ENCODE results near the gene ELOVL2. TPM values are rescaled to one million over a fixed set of nuclear protein-coding genes. Genes with fewer than 3 reads are reported as not detected.

ELOVL2 gene
- total and polyA plus RNA-seq, 10 of the 15 experiments (the other 5 are each of a cell fraction or from before 2014, with no cell fraction given) = 0.01 to 0.03 TPM; not detected in 8

DNA sequence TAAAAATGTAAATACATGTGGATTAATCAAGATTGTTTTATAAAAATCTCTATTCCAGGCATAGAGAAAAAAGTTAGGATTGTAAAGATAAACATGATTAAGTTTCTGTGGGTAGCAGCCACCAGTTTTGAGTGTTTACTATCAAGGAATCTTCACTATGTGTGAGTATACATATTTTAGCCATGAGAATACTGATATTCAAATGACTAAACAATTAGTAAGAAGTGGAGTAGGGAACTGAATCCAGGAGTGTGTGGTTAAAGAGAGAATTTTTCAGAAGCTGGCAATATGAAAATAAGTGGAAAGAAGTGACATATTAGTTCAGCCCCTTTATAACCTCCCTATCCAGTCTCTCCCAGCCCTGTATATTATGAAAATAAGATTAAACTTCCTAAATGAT lies 10.3 kb downstream of the ELOVL2 start:
- ChIA-PET SMC1A (ENCODE audit: uncharacterized antibody, unreplicated experiment) (interaction anchor here (0.8 kb wide), 1 partner anchor 19 kb away, joined by 3 read pairs; no protein-coding TSS in a partner anchor), POLR2A (no interaction called here), RAD21 (ENCODE audit: unreplicated experiment) (no interaction called here), CTCF (interaction anchor here (0.5 kb wide), 1 partner anchor 403 kb away, joined by 4 read pairs; no protein-coding TSS in a partner anchor)
- no peak for FAIRE-seq
- no peaks in the 10 kb centered on the region for H4K20me1 ChIP-seq (ENCODE audit: control insufficient read depth, insufficient read depth)
- no TSS peak for BruUV-seq (replicated peaks)
- no peak overlapping the region for H3K4me3 ChIP-seq
- no peaks in the 10 kb centered on the region for H3K36me3 ChIP-seq (ENCODE audit: control insufficient read depth in 2 of 2, insufficient read depth in 2 of 2, low read length in 1 of 2)
- H3K27me3 ChIP-seq (replicated peaks in 1 of 2; ENCODE audit: control insufficient read depth in 2 of 2, insufficient read depth in 2 of 2, low read length in 1 of 2) = no peaks in the 10 kb centered on the region; a peak in 2 of 4 replicates
- H3K79me2 ChIP-seq (ENCODE audit: control insufficient read depth, insufficient read depth, low read length) = no peaks in the 10 kb centered on the region
- no peak for ATAC-seq
- no peak for TF ChIP-seq GATAD2B (conservative IDR thresholded peaks at IDR 0.05; ENCODE audit: low read depth)
- no peaks in the 10 kb centered on the region for H3K4me1 ChIP-seq (ENCODE audit: control insufficient read depth, insufficient read depth, low read length)
- no peak overlapping the region for H3K27ac ChIP-seq (ENCODE audit: control insufficient read depth, insufficient read depth)
- no peak overlapping the region for H2AFZ ChIP-seq (ENCODE audit: control insufficient read depth, low read depth, low read length)
- no peak for DNase-seq (ENCODE audit: low read depth, low spot score)
- intact Hi-C loops (cut with micrococcal nuclease; ENCODE audit: unreplicated experiment) (no loop called here), in situ Hi-C loops (cut with MboI) (no loop called here)
- no peak overlapping the region for H3K9ac ChIP-seq (ENCODE audit: control insufficient read depth, insufficient read depth, low read length)
- H3K9me3 ChIP-seq (replicated peaks; ENCODE audit: control insufficient read depth, insufficient read depth, low read length) = no peaks in the 10 kb centered on the region
- no peak overlapping the region for H3K4me2 ChIP-seq (ENCODE audit: control insufficient read depth, insufficient read depth)

DNA sequence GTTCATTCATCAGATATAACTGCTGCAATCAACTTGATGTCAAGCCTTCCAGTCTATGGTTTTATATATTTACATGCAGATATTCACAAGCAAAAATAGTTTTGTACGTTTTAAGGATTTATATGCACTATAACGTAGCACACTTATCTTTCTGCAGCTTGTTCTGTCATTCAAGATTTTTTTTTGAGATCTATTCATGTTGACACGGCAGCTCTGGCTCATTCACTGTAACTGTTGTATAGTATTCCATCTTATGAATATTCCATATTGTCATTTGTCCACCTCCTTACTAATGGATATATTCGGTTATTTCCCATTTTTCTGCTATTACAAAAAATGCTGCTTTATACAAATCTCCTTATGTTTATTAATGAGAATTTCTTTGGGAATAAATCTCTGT lies 13.2 kb downstream of the ELOVL2 start:
- Histone ChIP-seq H3K9me3 (replicated peaks; ENCODE audit: control insufficient read depth, insufficient read depth, low read length) (no peaks in the 10 kb centered on the region), H3K9ac (ENCODE audit: control insufficient read depth, insufficient read depth, low read length) (no peak overlapping the region), H3K36me3 (ENCODE audit: control insufficient read depth in 2 of 2, insufficient read depth in 2 of 2, low read length in 1 of 2) (no peaks in the 10 kb centered on the region), H2AFZ (ENCODE audit: control insufficient read depth, low read depth, low read length) (no peak overlapping the region), H4K20me1 (ENCODE audit: control insufficient read depth, insufficient read depth) (no peaks in the 10 kb centered on the region), H3K4me3 (no peak overlapping the region), H3K4me2 (ENCODE audit: control insufficient read depth, insufficient read depth) (no peak overlapping the region), H3K27ac (ENCODE audit: control insufficient read depth, insufficient read depth) (no peak overlapping the region), H3K4me1 (ENCODE audit: control insufficient read depth, insufficient read depth, low read length) (peaks cover 5% of the 10 kb centered on the region), H3K27me3 (replicated peaks in 1 of 2; ENCODE audit: control insufficient read depth in 2 of 2, insufficient read depth in 2 of 2, low read length in 1 of 2) (peaks cover under 1 to 1% of the 10 kb centered on the region in 2 experiments; a peak in 3 of 4 replicates), H3K79me2 (ENCODE audit: control insufficient read depth, insufficient read depth, low read length) (no peaks in the 10 kb centered on the region)
- TF ChIP-seq, protein P1, sequence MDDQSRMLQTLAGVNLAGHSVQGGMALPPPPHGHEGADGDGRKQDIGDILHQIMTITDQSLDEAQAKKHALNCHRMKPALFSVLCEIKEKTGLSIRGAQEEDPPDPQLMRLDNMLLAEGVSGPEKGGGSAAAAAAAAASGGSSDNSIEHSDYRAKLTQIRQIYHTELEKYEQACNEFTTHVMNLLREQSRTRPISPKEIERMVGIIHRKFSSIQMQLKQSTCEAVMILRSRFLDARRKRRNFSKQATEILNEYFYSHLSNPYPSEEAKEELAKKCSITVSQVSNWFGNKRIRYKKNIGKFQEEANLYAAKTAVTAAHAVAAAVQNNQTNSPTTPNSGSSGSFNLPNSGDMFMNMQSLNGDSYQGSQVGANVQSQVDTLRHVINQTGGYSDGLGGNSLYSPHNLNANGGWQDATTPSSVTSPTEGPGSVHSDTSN (IDR thresholded peaks at IDR 0.05; ENCODE audit: insufficient replicate concordance, low read depth, low read length) = no peak
- TF ChIP-seq, protein P2, sequence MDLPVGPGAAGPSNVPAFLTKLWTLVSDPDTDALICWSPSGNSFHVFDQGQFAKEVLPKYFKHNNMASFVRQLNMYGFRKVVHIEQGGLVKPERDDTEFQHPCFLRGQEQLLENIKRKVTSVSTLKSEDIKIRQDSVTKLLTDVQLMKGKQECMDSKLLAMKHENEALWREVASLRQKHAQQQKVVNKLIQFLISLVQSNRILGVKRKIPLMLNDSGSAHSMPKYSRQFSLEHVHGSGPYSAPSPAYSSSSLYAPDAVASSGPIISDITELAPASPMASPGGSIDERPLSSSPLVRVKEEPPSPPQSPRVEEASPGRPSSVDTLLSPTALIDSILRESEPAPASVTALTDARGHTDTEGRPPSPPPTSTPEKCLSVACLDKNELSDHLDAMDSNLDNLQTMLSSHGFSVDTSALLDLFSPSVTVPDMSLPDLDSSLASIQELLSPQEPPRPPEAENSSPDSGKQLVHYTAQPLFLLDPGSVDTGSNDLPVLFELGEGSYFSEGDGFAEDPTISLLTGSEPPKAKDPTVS (IDR thresholded peaks at IDR 0.05; ENCODE audit: low read depth, low read length) = no peak
- TF ChIP-seq, protein P3, sequence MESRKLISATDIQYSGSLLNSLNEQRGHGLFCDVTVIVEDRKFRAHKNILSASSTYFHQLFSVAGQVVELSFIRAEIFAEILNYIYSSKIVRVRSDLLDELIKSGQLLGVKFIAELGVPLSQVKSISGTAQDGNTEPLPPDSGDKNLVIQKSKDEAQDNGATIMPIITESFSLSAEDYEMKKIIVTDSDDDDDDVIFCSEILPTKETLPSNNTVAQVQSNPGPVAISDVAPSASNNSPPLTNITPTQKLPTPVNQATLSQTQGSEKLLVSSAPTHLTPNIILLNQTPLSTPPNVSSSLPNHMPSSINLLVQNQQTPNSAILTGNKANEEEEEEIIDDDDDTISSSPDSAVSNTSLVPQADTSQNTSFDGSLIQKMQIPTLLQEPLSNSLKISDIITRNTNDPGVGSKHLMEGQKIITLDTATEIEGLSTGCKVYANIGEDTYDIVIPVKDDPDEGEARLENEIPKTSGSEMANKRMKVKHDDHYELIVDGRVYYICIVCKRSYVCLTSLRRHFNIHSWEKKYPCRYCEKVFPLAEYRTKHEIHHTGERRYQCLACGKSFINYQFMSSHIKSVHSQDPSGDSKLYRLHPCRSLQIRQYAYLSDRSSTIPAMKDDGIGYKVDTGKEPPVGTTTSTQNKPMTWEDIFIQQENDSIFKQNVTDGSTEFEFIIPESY (IDR thresholded peaks at IDR 0.05) = no peak
- FAIRE-seq (no peak), ATAC-seq (no peak), DNase-seq (ENCODE audit: low read depth, low spot score) (no peak)
- ChIA-PET CTCF (no interaction called here), POLR2A (no interaction called here), RAD21 (ENCODE audit: unreplicated experiment) (interaction anchor here (0.6 kb wide), 1 partner anchor 9 kb away, joined by 3 read pairs; no protein-coding TSS in a partner anchor), SMC1A (ENCODE audit: uncharacterized antibody, unreplicated experiment) (no interaction called here)
- BruUV-seq (replicated peaks) = no TSS peak
- WGBS (ENCODE audit: insufficient coverage, insufficient replicate concordance, low lambda C conversion rate, missing lambda C conversion rate) = 25% methylated on average over 4 of the region's 4 CpGs
- in situ Hi-C loops (cut with MboI) = no loop called here
- intact Hi-C loops (cut with micrococcal nuclease; ENCODE audit: unreplicated experiment) = no loop called here

Measured in GM12878 (cell line).